HG03066 (cell line): ENCODE data around the gene TCF20.

Experiments used
- ATAC-seq: cut with Tn5 transposase; IDR thresholded peaks from one replicate; pipeline ENCODE4 v1.9.1; 2021; ENCODE audit warnings: low read depth; ENCODE audit not compliant: unreplicated experiment

Gene TCF20

GRCh38 chr22:42301077-42301741 lies 30.8 kb upstream of the TCF20 start:
- ATAC-seq: no peak

- ATAC-seq: no peak
These were observed 30.0 kb upstream of the TCF20 start for GRCh38 chr22:42300259-42301076.

GRCh38 chr22:42299586-42300258 lies 29.3 kb upstream of the TCF20 start:
- ATAC-seq: no peak

DNA sequence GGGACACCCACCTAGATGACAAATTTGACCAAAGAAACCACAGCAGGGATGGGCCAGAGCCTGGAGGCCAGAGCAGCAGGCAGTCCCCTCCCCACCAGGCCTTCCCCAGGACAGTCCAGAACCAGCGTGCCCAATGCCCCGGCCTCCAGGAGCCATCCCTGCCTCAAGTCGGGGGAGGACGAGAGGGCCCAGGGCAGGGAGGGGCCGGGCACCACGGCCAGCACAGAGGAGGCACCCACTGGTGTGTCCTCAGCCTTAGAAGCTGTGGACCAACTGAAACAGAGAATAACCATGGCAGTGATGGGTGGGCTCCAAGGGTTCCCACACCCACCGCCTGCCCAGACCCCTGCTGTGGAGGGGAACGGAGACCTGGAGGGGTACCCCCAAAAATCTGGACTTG lies 28.3 kb upstream of the TCF20 start:
- ATAC-seq: no peak

DNA sequence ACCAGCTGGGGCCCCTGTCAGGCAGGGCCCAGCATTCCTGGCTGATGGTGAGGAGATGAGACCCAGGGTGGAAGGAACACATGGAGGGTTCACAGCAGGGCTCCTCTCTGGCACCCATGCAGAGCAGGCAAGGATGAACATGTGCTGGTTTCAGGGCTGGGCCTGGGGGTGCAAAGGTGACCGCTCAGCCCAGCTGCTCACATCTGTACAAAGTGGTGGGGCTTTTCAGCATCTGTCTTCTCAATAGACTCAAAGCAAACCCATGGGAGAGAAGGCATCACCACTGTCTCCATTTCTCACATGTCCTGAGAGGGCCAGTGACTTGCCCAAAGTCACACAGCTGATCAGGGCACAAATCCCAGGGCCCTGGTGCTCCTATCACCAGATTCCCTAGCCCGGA lies 27.3 kb upstream of the TCF20 start:
- no peak for ATAC-seq

DNA sequence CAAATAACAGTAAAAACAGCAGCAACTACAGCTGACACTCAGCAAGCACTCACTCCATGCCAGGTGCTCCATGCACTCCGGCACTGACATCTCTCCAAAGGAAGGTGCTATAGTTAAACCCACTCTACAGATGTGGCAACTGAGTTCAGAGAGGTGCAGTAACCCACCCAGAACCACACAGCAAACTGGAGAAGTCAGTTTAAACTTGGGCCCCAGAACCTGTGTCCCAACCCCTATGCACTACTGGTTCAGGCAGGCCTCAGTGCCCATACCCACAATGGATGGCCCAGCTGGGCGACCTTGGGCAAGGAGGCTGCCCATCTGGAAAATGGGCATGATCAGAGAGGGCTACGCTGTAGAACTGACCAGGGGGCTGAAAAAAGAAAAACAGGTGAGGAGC lies 26.4 kb upstream of the TCF20 start:
- no peak for ATAC-seq

DNA sequence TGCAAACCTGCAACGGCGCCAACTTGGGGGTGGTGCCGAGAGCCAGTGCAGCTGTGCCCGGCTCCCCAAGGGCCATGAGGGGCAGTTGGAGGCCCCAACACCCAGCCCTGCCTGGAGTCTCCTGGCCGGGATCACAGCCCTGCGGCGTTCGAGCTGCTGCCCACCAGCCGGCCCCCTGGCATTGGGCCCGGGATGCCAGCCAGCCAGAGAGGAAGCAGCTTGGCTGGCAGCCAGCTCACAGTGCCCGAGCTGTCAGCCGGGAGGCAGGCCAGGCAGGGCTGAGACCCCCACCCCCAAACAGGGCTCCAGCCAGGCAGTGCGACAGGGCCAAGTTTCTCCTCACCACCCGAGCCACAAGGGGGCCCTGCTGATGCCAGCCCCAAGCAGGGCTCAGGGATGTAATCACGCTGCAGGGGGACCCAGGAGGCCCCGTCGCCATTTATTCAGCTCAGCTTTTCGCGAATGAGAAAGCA lies 26.0 kb upstream of the TCF20 start:
- no peak for ATAC-seq

DNA sequence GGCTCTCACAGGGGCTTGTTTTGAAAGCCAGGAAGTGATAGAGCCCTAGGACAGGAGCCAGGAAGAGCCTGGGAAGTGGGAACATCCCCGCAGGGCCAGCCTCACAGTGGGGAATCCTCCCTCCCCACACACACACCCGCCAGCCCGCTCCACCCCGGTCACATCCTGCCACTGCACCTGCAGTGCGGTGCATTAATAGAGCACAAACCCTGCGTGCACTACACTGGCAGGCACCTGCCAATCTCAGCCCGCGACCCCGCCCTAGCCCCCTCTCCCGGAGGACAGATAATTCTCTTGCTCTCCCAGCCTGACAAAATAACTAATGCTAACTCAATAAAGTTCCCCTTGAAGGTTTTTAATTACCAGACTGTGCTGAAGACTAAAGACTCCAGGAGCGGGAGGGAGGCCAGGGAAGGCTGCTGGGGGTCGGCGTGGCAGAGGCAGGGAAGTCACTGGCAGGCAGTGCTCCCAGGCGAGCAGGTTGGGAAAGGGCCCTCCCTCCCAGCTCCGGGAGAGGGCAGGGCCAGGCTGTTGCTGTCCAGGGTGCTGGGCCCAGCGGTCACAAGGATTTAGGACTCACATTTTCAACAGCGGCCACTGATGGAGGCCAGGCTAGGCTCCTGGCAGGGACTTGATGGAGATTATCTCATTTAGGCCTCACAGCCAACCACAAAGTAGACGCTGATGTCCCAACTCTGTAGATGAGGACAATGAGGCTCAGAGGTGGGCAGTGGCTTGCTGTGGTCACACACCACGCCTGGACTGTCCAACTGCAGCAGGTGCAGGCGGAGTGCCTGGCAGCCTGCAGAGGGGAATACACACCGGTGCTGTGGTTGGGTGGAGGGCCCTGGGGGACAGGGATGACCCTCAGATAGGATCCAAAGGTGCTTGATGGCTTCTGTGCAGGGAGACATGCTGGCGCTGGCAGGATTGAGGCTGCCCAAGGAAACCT lies 23.9 kb upstream of the TCF20 start:
- ATAC-seq: no peak

GRCh38 chr22:42292732-42293520 lies 22.5 kb upstream of the TCF20 start:
- no peak for ATAC-seq

DNA sequence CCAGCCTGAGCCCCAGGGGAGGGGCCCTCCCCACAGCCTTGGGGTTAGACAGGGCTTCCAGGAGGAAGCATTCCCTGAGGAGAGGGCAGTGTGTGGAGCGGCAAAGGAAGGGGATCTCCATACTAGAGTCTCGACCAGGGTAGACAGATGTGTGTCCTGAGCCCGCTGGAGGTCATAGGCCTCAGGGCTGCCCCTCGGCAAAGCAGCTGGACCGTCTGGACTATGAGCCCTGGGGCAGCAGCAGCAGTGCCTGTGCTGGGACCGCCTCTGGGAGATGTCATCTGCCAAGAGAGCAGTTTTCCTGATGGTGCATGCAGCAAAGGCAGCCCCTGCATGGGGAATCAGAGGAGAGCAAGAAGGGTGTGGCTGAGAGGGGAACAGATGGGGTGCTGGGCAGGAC lies 20.8 kb upstream of the TCF20 start:
- no peak for ATAC-seq

DNA sequence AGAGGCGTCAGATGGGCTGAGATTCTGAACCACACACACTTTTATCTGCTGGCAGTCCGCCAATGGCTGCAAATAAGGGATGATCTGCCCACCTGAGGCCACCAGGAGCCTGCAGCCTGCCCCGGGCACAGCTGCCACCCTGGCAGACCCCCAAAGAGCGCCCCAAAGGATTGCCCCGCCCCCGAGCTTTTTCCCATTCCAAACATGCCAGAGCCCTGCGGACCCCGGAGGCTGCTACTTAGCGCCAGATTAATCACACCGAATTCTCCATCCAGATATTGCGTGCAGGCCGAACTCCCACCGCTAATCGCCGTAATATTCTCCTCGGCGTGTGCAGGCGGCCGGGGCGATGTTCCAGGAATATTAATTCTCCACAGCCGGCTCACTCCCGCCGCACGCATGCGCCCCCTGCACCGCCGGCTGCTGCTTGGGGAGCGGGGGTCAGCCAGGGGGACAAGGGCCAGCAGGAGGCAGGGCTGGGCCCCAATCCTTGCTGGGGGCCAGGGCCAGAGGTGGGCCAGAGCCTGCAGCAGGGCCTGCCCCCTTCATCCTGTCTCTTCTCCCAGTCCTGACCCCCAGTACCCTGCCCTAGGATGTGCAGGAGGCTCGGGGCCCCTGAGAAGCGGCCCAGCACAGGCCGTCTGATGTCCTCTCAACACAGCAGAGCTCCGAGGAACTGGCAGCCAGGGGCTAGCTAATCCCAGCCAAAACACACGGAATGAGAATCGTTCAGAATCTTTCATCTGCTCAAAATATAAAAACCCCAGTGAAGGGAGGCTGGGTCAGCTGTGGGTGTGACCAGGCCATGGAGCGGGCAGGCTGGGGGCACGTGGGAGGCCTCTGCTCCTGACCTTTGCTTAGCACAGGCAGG lies 19.5 kb upstream of the TCF20 start:
- no peak for ATAC-seq

- no peak for ATAC-seq
These were observed 18.3 kb upstream of the TCF20 start for GRCh38 chr22:42288791-42289190.

DNA sequence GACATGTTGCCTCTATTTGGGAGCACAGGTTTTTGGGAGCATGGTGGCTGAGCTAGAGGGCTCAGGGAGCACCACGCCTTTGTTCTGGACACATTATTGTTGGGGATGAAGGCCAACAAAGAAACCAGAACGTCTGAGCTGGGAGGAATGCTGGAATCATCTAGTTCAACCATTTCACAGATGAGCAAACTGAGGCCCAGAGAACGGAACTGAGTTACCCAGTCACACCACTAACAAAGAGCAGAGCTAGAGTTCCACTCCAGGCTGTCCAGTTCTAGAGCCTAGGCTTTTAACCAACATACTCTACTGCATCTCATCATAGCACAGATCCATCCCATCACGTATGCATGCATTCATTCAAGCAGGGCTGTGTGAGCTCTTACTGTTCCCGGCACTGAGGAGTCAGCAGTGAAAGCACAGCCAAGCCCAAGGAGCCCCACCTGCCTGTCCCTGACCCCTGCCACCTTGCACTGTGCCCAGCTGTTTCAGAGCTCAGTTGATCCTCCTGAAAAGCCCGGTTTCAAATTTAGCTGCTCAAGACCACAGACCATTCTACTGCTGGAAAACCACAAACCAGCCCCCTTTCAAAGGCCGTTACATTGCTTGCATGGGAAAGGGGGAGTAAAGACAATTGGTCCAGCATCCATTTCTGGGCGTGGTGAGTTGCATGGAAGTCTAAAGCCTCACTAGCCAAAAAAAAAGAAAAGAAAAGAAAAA lies 16.9 kb upstream of the TCF20 start:
- no peak for ATAC-seq

DNA sequence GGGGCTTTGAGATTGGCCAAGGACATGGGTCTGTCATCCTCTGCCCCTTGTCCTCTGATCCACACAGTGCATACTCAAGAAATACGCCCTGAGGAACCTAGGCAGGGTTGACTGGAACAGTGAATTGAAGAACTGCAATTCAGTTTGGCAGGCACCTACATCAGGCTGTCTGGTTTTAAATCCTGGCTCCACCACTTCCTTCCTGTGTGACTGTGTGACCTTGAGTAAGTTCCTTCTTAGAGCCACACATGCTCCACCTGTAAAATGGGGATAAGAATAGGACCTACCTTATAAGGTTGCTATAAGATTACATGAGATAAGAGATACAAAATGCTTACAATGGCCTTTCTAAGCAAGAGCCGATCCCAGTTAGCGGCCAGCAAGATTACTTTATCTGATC lies 15.8 kb upstream of the TCF20 start:
- no peak for ATAC-seq

- ATAC-seq: no peak
These were observed 15.2 kb upstream of the TCF20 start for GRCh38 chr22:42285604-42286003.

- ATAC-seq: no peak
These were observed 14.3 kb upstream of the TCF20 start for GRCh38 chr22:42284643-42285181.

DNA sequence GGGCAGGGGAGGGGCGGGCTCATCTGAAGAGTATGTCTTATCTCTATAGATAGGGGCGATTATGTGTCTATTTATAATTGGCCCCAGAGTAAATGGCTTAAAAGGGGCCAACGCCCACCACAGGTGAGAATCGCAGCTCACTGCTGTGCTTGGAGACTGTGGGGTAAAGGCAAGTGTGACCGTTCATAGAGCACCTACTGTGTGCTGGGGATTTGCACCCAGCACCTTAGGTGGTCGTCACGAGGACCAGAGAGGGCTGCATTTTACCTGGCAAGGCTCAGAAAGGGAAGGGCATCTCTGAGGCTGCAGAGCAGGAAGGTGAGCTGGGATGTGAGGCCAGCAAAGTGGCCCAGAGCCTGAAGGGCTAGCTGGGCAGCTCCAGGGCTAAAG lies 13.7 kb upstream of the TCF20 start:
- ATAC-seq: no peak
